Measurements from ENCODE around the gene DHRS7. TPM values are rescaled to one million over a fixed set of nuclear protein-coding genes. Genes with fewer than 3 reads are reported as not detected.

The DHRS7 gene
- total RNA-seq, 6 donors from 2014 or later: 52.4 to 116 (median 89.0) TPM

- H3K36me3 ChIP-seq: no peaks in the 10 kb centered on the region
- DNase-seq (no peak), ATAC-seq (ENCODE audit: low FRiP score in 2 of 2) (no peak)
- no peaks in the 10 kb centered on the region for H3K27me3 ChIP-seq
- H3K9me3 ChIP-seq: peaks cover 0 to under 1% (median 0%) of the 10 kb centered on the region in 4 donors
- H3K27ac ChIP-seq: no peak overlapping the region
- TF ChIP-seq EP300 (IDR thresholded peaks at IDR 0.05): no peak
- TF ChIP-seq CTCF (IDR thresholded peaks at IDR 0.05): no peak
- TF ChIP-seq POLR2A (IDR thresholded peaks at IDR 0.05): no peak
- no peak for TF ChIP-seq POLR2AphosphoS5 (IDR thresholded peaks at IDR 0.05)
- no peak overlapping the region for H3K4me3 ChIP-seq
- no peaks in the 10 kb centered on the region for H3K4me1 ChIP-seq
- WGBS, 2 donors: 76 to 77% methylated on average over 6 of the region's 6 CpGs
Measured at GRCh38 chr14:60204843-60205774, 39.9 kb upstream of the DHRS7 start.

GRCh38 chr14:60204104-60204842 lies 39.1 kb upstream of the DHRS7 start:
- Histone ChIP-seq H3K4me1 (no peaks in the 10 kb centered on the region), H3K4me3 (no peak overlapping the region), H3K9me3 (peaks cover 0 to 7% (median 5%) of the 10 kb centered on the region in 4 donors), H3K27ac (no peak overlapping the region), H3K36me3 (no peaks in the 10 kb centered on the region), H3K27me3 (no peaks in the 10 kb centered on the region)
- DNase-seq (no peak), ATAC-seq (ENCODE audit: low FRiP score in 2 of 2) (no peak)
- TF ChIP-seq EP300 (IDR thresholded peaks at IDR 0.05) (no peak), POLR2AphosphoS5 (IDR thresholded peaks at IDR 0.05) (no peak), CTCF (IDR thresholded peaks at IDR 0.05) (no peak), POLR2A (IDR thresholded peaks at IDR 0.05) (no peak)
- 41 to 47% methylated on average over 8 of the region's 8 CpGs for WGBS, 2 donors

- H3K4me1 ChIP-seq: no peaks in the 10 kb centered on the region
- H3K27ac ChIP-seq: no peak overlapping the region
- H3K36me3 ChIP-seq: no peaks in the 10 kb centered on the region
- DNase-seq: no peak
- H3K27me3 ChIP-seq: no peaks in the 10 kb centered on the region
- H3K9me3 ChIP-seq: peaks cover 0 to 9% (median 5%) of the 10 kb centered on the region in 4 donors
- H3K4me3 ChIP-seq: no peak overlapping the region
- TF ChIP-seq EP300 (IDR thresholded peaks at IDR 0.05) (no peak), CTCF (IDR thresholded peaks at IDR 0.05) (no peak), POLR2A (IDR thresholded peaks at IDR 0.05) (no peak), POLR2AphosphoS5 (IDR thresholded peaks at IDR 0.05) (no peak)
- ATAC-seq (ENCODE audit: low FRiP score in 2 of 2): no peak
Measured at GRCh38 chr14:60199321-60199720, 34.1 kb upstream of the DHRS7 start.

- DNase-seq: no peak
- 77% methylated on average over 1 of the region's 1 CpG; no CpG with 5 or more reads in 1 of the 2 donors for WGBS, 2 donors
- Histone ChIP-seq H3K4me3 (no peak overlapping the region), H3K4me1 (no peaks in the 10 kb centered on the region), H3K27me3 (no peaks in the 10 kb centered on the region), H3K9me3 (peaks cover 0 to 9% (median 5%) of the 10 kb centered on the region in 4 donors), H3K27ac (no peak overlapping the region), H3K36me3 (no peaks in the 10 kb centered on the region)
- ATAC-seq (ENCODE audit: low FRiP score in 2 of 2): no peak
- no peak for TF ChIP-seq EP300 (IDR thresholded peaks at IDR 0.05)
- no peak for TF ChIP-seq POLR2A (IDR thresholded peaks at IDR 0.05)
Measured at GRCh38 chr14:60197629-60198303, 32.6 kb upstream of the DHRS7 start.

- WGBS, 2 donors: 39 to 48% methylated on average over 2 of the region's 2 CpGs
- Histone ChIP-seq H3K36me3 (no peaks in the 10 kb centered on the region), H3K27me3 (no peaks in the 10 kb centered on the region), H3K4me3 (no peak overlapping the region), H3K4me1 (no peaks in the 10 kb centered on the region), H3K9me3 (peaks cover 0 to 9% (median 5%) of the 10 kb centered on the region in 4 donors), H3K27ac (no peak overlapping the region)
- TF ChIP-seq POLR2AphosphoS5 (IDR thresholded peaks at IDR 0.05) (no peak), EP300 (IDR thresholded peaks at IDR 0.05) (no peak), POLR2A (IDR thresholded peaks at IDR 0.05) (no peak), CTCF (IDR thresholded peaks at IDR 0.05) (no peak)
- ATAC-seq (ENCODE audit: low FRiP score in 2 of 2): no peak
- DNase-seq: no peak
Measured at GRCh38 chr14:60196291-60196690, 31.1 kb upstream of the DHRS7 start.

Data from upper lobe of left lung (tissue), 6 donors.